Spleen (tissue), 11 donors: Measurements from ENCODE around the gene SYNDIG1. TPM values are rescaled to one million over a fixed set of nuclear protein-coding genes. Genes with fewer than 3 reads are reported as not detected.

Source experiments
- DNase-seq: peaks from one replicate; pipeline ENCODE4 v3.0.0-alpha.2; 2020
- H3K27ac ChIP-seq, 8 donors: fragments of 200-600 bp; sonication (generic) in 7 of 8; 1 replicate in 4 of 8; 2 replicates in 4 of 8; pipeline versions ENCODE4 v1.5.0 to v1.8.0; 2016 to 2021; ENCODE audit warnings: inconsistent platforms in 4 of 8, mild to moderate bottlenecking in 4 of 8, moderate library complexity in 1 of 8
- H3K27me3 ChIP-seq, 7 donors: fragments of 200-600 bp; sonication (generic) in 6 of 7; replicated peaks in 1 of 7; 1 replicate in 4 of 7; 2 replicates in 3 of 7; pipeline versions ENCODE4 v1.5.0 to v1.8.0; 2016 to 2021; ENCODE audit warnings: inconsistent platforms in 3 of 7, mild to moderate bottlenecking in 1 of 7
- H3K36me3 ChIP-seq, 6 donors: fragments of 200-600 bp; sonication (generic) in 5 of 6; 1 replicate in 4 of 6; 2 replicates in 2 of 6; pipeline versions ENCODE4 v1.5.0 to v1.8.0; 2016 to 2021; ENCODE audit warnings: inconsistent platforms in 2 of 6
- H3K4me1 ChIP-seq, 6 donors: fragments of 200-600 bp; sonication (generic) in 5 of 6; 1 replicate in 3 of 6; 2 replicates in 3 of 6; pipeline versions ENCODE4 v1.5.0 to v1.8.0; 2016 to 2021; ENCODE audit warnings: inconsistent platforms in 3 of 6
- H3K4me3 ChIP-seq, 8 donors: fragments of 200-600 bp; sonication (generic) in 7 of 8; 1 replicate in 4 of 8; 2 replicates in 4 of 8; pipeline versions ENCODE4 v1.5.0 to v1.8.0; 2016 to 2021; ENCODE audit warnings: inconsistent platforms in 4 of 8, mild to moderate bottlenecking in 4 of 8, moderate library complexity in 2 of 8
- H3K9me3 ChIP-seq, 8 donors: fragments of 200-600 bp; sonication (generic) in 7 of 8; 1 replicate in 4 of 8; 2 replicates in 4 of 8; pipeline versions ENCODE4 v1.5.0 to v1.8.0; 2016 to 2021; ENCODE audit warnings: inconsistent platforms in 4 of 8
- POLR2A ChIP-seq, 3 donors: fragments of 450-650 bp; IDR thresholded peaks; one replicate each; pipeline ENCODE4 v1.5.1; 2017; ENCODE audit warnings: antibody characterized with exemption in 3 of 3, mild to moderate bottlenecking in 1 of 3
- POLR2AphosphoS5 ChIP-seq, 3 donors: sonication (generic); formaldehyde crosslinking; IDR thresholded peaks; one replicate each; pipeline ENCODE4 v1.5.1; 2017; ENCODE audit warnings: antibody characterized with exemption in 3 of 3
- WGBS, 5 donors: extraction: QIAGEN DNeasy Blood & Tissue Kit in 3 of 5; methylation state at CpG; one replicate each; pipeline versions ENCODE4 v1.1.5 to v1.1.7; 2013 to 2018; 5-methylcytosine and 5-hydroxymethylcytosine counted together
- intact Hi-C: fragments of 100-400 bp; cut with DNase I; formaldehyde crosslinking; loops from one replicate; pipeline ENCODE4 v1.15.0; 2023; ENCODE audit warnings: low total_unique reads
- polyA plus RNA-seq, 3 donors: library from polyadenylated mRNA; stranded (reverse); fragments of 200-250 nt; gene quantifications; one replicate each; pipeline ENCODE4 v1.2.1, GENCODE V29; 2013
- total RNA-seq, 7 donors: library from RNA; depleted of rRNA in 3 of 7; stranded (reverse); fragments of >200 nt in 3 of 7; fragmentation: NEBNext Ultra II Directional in 4 of 7; extraction: Animal tissue kit (Norgen Biotek cat#: 25700) in 4 of 7; gene quantifications; one replicate each; pipeline versions ENCODE4 v1.1.0 to v1.2.1, GENCODE V29; 2016 to 2021
- TF ChIP-seq, protein P1 (sequence below), 11 experiments: fragments of 200-600 bp in 7 of 11; fragments of 450-650 bp in 4 of 11; sonication (generic) in 4 of 11; IDR thresholded peaks in 8 of 11; conservative IDR thresholded peaks in 3 of 11; 1 replicate in 7 of 11; 2 replicates in 4 of 11; pipeline versions ENCODE4 v1.4.0 to v1.8.0; 2016 to 2021; ENCODE audit warnings: antibody characterized with exemption in 11 of 11, inconsistent platforms in 4 of 11, mild to moderate bottlenecking in 1 of 11
- donor health status: healthy with polysubstance abuse.
- donor health status: DM: no; HTN: no; CAD: no; lungs with moderate emphysema.
- donor health status: DM: no; HTN: no; CAD: no.
- donor health status: Bipolar disorder and iron deficiency.
- donor health status: healthy.
- donor health status: DM: no; HTN: no; CAD: no.
- donor health status: DM: yes; HTN: yes; CAD: no.

Gene SYNDIG1
- total and polyA plus RNA-seq, 10 donors: 0.70 to 3.5 (median 1.3) TPM

DNA sequence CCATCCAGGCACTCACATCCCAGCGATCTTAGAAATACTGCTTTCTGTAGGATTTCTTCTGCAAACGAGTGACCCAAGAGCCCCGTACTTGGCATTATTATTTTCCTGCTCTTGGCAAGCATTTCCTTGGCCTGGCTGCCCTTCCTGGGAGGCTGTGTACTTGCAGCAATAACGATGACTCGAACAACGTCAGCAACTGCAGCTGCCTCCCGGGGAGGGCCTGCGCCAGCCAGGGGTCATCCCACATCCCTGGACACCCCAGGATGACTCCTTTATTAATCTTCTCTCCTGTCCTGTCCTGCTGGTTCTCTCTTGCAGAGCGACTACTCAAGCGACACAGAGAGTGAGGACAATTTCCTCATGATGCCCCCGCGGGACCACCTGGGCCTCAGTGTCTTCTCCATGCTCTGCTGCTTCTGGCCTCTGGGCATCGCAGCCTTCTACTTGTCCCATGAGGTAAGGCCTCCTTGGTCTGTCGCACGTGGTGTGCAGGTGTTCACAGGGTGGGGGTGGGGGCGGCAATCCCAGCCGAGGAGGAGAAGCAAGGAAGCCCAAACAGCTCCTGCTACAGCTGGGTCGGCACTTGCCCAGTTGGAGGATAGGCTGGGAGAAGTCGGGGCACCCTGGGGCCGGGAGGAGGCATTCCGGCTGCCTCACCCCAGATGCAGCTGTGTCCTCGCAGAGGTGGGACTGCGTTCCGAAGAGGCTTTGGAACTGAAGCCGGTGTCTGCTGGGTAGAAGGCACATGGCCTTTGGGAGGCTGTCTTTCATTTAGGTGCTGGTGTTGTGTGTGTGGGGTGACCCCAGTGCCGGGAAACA is 115.3 kb downstream of the SYNDIG1 start:
- DNase-seq: no peak
- 77 to 85% (median 81%) methylated on average over 26 of the region's 26 CpGs for WGBS, 5 donors
- intact Hi-C loops: no loop called here

GRCh38 chr20:24585796-24586522 is 116.5 kb downstream of the SYNDIG1 start:
- no peak overlapping the region for H3K27ac ChIP-seq
- DNase-seq: no peak
- WGBS, 5 donors: 75 to 94% (median 89%) methylated on average over 8 to 10 of the region's 10 CpGs
- intact Hi-C loops: no loop called here
- H3K4me1 ChIP-seq: no peaks in the 10 kb centered on the region
- no peaks in the 10 kb centered on the region for H3K27me3 ChIP-seq
- no peak for TF ChIP-seq POLR2AphosphoS5 (IDR thresholded peaks at IDR 0.05)
- no peak for TF ChIP-seq POLR2A (IDR thresholded peaks at IDR 0.05)
- TF ChIP-seq, protein P1, sequence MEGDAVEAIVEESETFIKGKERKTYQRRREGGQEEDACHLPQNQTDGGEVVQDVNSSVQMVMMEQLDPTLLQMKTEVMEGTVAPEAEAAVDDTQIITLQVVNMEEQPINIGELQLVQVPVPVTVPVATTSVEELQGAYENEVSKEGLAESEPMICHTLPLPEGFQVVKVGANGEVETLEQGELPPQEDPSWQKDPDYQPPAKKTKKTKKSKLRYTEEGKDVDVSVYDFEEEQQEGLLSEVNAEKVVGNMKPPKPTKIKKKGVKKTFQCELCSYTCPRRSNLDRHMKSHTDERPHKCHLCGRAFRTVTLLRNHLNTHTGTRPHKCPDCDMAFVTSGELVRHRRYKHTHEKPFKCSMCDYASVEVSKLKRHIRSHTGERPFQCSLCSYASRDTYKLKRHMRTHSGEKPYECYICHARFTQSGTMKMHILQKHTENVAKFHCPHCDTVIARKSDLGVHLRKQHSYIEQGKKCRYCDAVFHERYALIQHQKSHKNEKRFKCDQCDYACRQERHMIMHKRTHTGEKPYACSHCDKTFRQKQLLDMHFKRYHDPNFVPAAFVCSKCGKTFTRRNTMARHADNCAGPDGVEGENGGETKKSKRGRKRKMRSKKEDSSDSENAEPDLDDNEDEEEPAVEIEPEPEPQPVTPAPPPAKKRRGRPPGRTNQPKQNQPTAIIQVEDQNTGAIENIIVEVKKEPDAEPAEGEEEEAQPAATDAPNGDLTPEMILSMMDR (IDR thresholded peaks at IDR 0.05 in 8 of 11, conservative IDR thresholded peaks at IDR 0.05 in 3 of 11): no peak
- no peaks in the 10 kb centered on the region for H3K9me3 ChIP-seq
- no peaks in the 10 kb centered on the region for H3K36me3 ChIP-seq
- H3K4me3 ChIP-seq: no peak overlapping the region

More for the DNA sequence above, 115.3 kb downstream of the SYNDIG1 start:
- H3K4me1 ChIP-seq: no peaks in the 10 kb centered on the region
- TF ChIP-seq POLR2A (IDR thresholded peaks at IDR 0.05) (no peak), POLR2AphosphoS5 (IDR thresholded peaks at IDR 0.05) (peak in 1 of 3 donors; percentile 29)
- TF ChIP-seq, protein P1 (IDR thresholded peaks at IDR 0.05 in 8 of 11, conservative IDR thresholded peaks at IDR 0.05 in 3 of 11): no peak
- H3K4me3 ChIP-seq: no peak overlapping the region
- H3K9me3 ChIP-seq: no peaks in the 10 kb centered on the region
- no peaks in the 10 kb centered on the region for H3K36me3 ChIP-seq
- no peak overlapping the region for H3K27ac ChIP-seq
- H3K27me3 ChIP-seq: no peaks in the 10 kb centered on the region

GRCh38 chr20:24586523-24586840 is 117.1 kb downstream of the SYNDIG1 start:
- WGBS, 5 donors: 76 to 91% (median 87%) methylated on average over 4 to 6 of the region's 6 CpGs
- TF ChIP-seq POLR2A (IDR thresholded peaks at IDR 0.05) (no peak), POLR2AphosphoS5 (IDR thresholded peaks at IDR 0.05) (no peak)
- TF ChIP-seq, protein P1 (IDR thresholded peaks at IDR 0.05 in 8 of 11, conservative IDR thresholded peaks at IDR 0.05 in 3 of 11): no peak
- Histone ChIP-seq H3K4me1 (no peaks in the 10 kb centered on the region), H3K27me3 (no peaks in the 10 kb centered on the region), H3K36me3 (no peaks in the 10 kb centered on the region), H3K27ac (no peak overlapping the region), H3K4me3 (no peak overlapping the region), H3K9me3 (no peaks in the 10 kb centered on the region)
- DNase-seq: no peak
- intact Hi-C loops: no loop called here

GRCh38 chr20:24587384-24588046 is 118.1 kb downstream of the SYNDIG1 start:
- H3K36me3 ChIP-seq: no peaks in the 10 kb centered on the region
- no peak overlapping the region for H3K4me3 ChIP-seq
- H3K4me1 ChIP-seq: no peaks in the 10 kb centered on the region
- intact Hi-C loops: no loop called here
- no peak overlapping the region for H3K27ac ChIP-seq
- WGBS, 5 donors: 85 to 92% (median 87%) methylated on average over 5 to 12 of the region's 12 CpGs
- DNase-seq: no peak
- H3K9me3 ChIP-seq: no peaks in the 10 kb centered on the region
- TF ChIP-seq POLR2A (IDR thresholded peaks at IDR 0.05) (no peak), POLR2AphosphoS5 (IDR thresholded peaks at IDR 0.05) (no peak)
- TF ChIP-seq, protein P1 (IDR thresholded peaks at IDR 0.05 in 8 of 11, conservative IDR thresholded peaks at IDR 0.05 in 3 of 11): no peak
- H3K27me3 ChIP-seq: no peaks in the 10 kb centered on the region
